Measurements from ENCODE around the gene GPR42. TPM values are rescaled to one million over a fixed set of nuclear protein-coding genes. Genes with fewer than 3 reads are reported as not detected.
A peak's percentile ranks its signal among the peaks of the same experiment; 100 is the strongest.
"Not testable (repeated sequence)": the region's sequence is repeated elsewhere in the genome, so short reads cannot be mapped to it uniquely, and the experiment has no call there.

GPR42 gene
- polyA plus RNA-seq, 2 of the 4 experiments (the other 2 are of a cell fraction), result not detected

GRCh38 chr19:35368378-35368777, 2.5 kb upstream of the GPR42 start:
- no peaks in the 10 kb centered on the region for H3K4me1 ChIP-seq
- WGBS (ENCODE audit: missing lambda C conversion rate), result 0% methylated on average over 1 of the region's 1 CpG
- CTCF ChIA-PET, result interaction anchor here (0.9 to 1.0 kb wide), 2 partner anchors 126 to 188 kb away, joined by 3 read pairs; no protein-coding TSS in a partner anchor

DNA sequence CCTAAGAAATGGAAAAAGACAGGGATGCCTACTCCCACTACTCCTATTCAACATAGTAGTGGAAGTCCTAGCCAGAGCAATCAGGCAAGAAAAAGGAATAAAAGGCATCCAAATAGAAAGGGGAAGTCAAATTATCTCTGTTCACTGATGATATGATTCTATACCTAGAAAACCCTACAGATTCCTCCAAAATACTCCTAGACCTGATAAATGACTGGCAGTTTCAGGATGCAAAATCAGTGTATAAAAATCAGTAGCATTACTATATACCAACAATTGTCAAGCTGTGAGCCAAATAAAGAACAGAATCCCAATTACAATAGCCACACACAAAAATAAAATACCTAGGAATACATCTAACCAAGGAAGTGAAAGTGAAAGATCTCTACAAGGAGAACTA, 1.3 kb upstream of the GPR42 start:
- Histone ChIP-seq H3K4me1 (no peaks in the 10 kb centered on the region), H3K4me2 (no peak overlapping the region), H3K9me3 (0 out of 3 replicates have a peak, but pooled peaks cover 3% of the 10 kb centered on the region), H3K27ac (no peak overlapping the region), H3K4me3 (no peak overlapping the region)
- ATAC-seq (no peak), DNase-seq (ENCODE audit: low read depth in 1 of 2, low spot score in 1 of 2) (no peak), FAIRE-seq (peak; percentile 99)
- ChIA-PET POLR2A (no interaction called here), CTCF (no interaction called here)
- no peak for TF ChIP-seq NPAS2 (CRISPR knock-in tag; IDR thresholded peaks at IDR 0.05; ENCODE audit: borderline replicate concordance)

More at GRCh38 chr19:35368378-35368777, 2.5 kb upstream of the GPR42 start:
- H3K4me2 ChIP-seq, result no peak overlapping the region
- peak; percentile 16 for TF ChIP-seq ZFP36 (IDR thresholded peaks at IDR 0.05; ENCODE audit: borderline replicate concordance, partially characterized antibody)
- TF ChIP-seq CBX8 (IDR thresholded peaks at IDR 0.05), result peak; percentile 87
- TF ChIP-seq RNF2 (IDR thresholded peaks at IDR 0.05; ENCODE audit: borderline replicate concordance, low read depth), result peak; percentile 95; the same call in 1 of the 2 replicates
- TF ChIP-seq PBX3 (IDR thresholded peaks at IDR 0.05), result no peak
- no peak for TF ChIP-seq NPAS2 (CRISPR knock-in tag; IDR thresholded peaks at IDR 0.05; ENCODE audit: borderline replicate concordance)
- H3K4me3 ChIP-seq, result no peak overlapping the region
- POLR2A ChIA-PET, result no interaction called here
- no peak overlapping the region for H3K27ac ChIP-seq
- FAIRE-seq (peak; percentile 99), DNase-seq (ENCODE audit: low read depth in 1 of 2, low spot score in 1 of 2) (no peak), ATAC-seq (no peak)
- 0 out of 3 replicates have a peak, but pooled peaks cover 3% of the 10 kb centered on the region for H3K9me3 ChIP-seq

DNA sequence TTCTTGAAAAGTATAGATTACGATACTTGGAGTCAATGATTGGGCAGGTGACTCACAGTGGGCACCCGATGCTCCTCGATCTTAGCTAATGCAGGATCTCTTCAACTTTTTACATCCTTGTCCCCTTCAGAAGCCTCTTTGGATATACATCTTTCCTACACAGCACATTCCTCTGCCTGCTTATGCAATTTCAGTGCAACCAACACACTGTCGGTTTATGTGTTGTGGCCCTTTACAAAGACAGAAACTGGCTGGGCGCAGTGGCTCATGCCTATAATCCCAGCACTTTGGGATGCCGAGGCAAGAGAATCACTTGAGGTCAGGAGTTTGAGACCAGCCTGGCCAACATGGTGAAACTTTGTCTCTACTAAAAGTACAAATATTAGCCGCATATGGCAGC, 2.6 kb downstream of the GPR42 start:
- ChIA-PET CTCF (interaction anchor here (1.1 to 1.5 kb wide), 2 partner anchors 122 to 137 kb away, joined by 3 to 4 read pairs; no protein-coding TSS in a partner anchor), POLR2A (no interaction called here)
- no peak overlapping the region for H3K27ac ChIP-seq
- no peak overlapping the region for H3K4me2 ChIP-seq
- 38% methylated on average over 7 of the region's 7 CpGs for WGBS (ENCODE audit: missing lambda C conversion rate)
- ATAC-seq (no peak), DNase-seq (ENCODE audit: low read depth in 1 of 2, low spot score in 1 of 2) (no peak), FAIRE-seq (no peak)
- TF ChIP-seq KDM5A (IDR thresholded peaks at IDR 0.05) (no peak), CEBPB (IDR thresholded peaks at IDR 0.05) (no peak), RCOR1 (IDR thresholded peaks at IDR 0.05; ENCODE audit: low read depth, low read length) (no peak), HMGXB4 (CRISPR knock-in tag; IDR thresholded peaks at IDR 0.05; ENCODE audit: borderline replicate concordance) (no peak), RARB (CRISPR knock-in tag; IDR thresholded peaks at IDR 0.05) (no peak), SREBF2 (IDR thresholded peaks at IDR 0.05) (no peak), ZFP36 (IDR thresholded peaks at IDR 0.05; ENCODE audit: borderline replicate concordance, partially characterized antibody) (no peak), CHD2 (IDR thresholded peaks at IDR 0.05; ENCODE audit: low read length, partially characterized antibody) (no peak), E2F6 (IDR thresholded peaks at IDR 0.05; ENCODE audit: borderline replicate concordance, low read depth) (no peak), HOXB5 (CRISPR knock-in tag; IDR thresholded peaks at IDR 0.05) (no peak), SMC3 (IDR thresholded peaks at IDR 0.05) (no peak), HOXB13 (CRISPR knock-in tag; IDR thresholded peaks at IDR 0.05; ENCODE audit: low read depth) (no peak), PHF8 (IDR thresholded peaks at IDR 0.05; ENCODE audit: borderline replicate concordance, low read depth) (no peak)
- no peaks in the 10 kb centered on the region for H3K4me1 ChIP-seq
- H3K4me3 ChIP-seq, result no peak overlapping the region
- peaks cover 13% of the 10 kb centered on the region; the same call in 2 of the 3 replicates for H3K9me3 ChIP-seq

GRCh38 chr19:35374031-35374430, 3.2 kb downstream of the GPR42 start:
- FAIRE-seq; H3K4me3 ChIP-seq; H3K27ac ChIP-seq; DNase-seq (ENCODE audit: low read depth in 1 of 2, low spot score in 1 of 2); H3K4me2 ChIP-seq; H3K4me1 ChIP-seq; POLR2A ChIA-PET; ATAC-seq: not testable (repeated sequence)
- peaks cover 17% of the 10 kb centered on the region; the same call in 2 of the 3 replicates for H3K9me3 ChIP-seq
- CTCF ChIA-PET, result interaction anchor here (1.3 to 1.5 kb wide), 2 partner anchors 21 to 121 kb away, joined by 4 to 12 read pairs; no protein-coding TSS in a partner anchor
